ENCODE measurements around the gene AMFR. TPM values are rescaled to one million over a fixed set of nuclear protein-coding genes. Genes with fewer than 3 reads are reported as not detected.
A peak's percentile ranks its signal among the peaks of the same experiment; 100 is the strongest.

Gene AMFR
- total and polyA plus RNA-seq, 2 of the 13 experiments (the other 11 are each of a cell fraction or from before 2014, with no cell fraction given), result 52.9 to 108 TPM

GRCh38 chr16:56332464-56333079 lies 92.8 kb downstream of the AMFR start (continued):
- TF ChIP-seq HMGXB4 (CRISPR knock-in tag; IDR thresholded peaks at IDR 0.05; ENCODE audit: borderline replicate concordance in 1 of 2, low read depth in 1 of 2), result peak; percentile 71 to 87; a peak in 3 of 4 replicates
- TF ChIP-seq ZFP62 (CRISPR knock-in tag; IDR thresholded peaks at IDR 0.05), result no peak
- TF ChIP-seq POGZ (CRISPR knock-in tag; IDR thresholded peaks at IDR 0.05), result no peak
- no peak for TF ChIP-seq ZIK1 (CRISPR knock-in tag; IDR thresholded peaks at IDR 0.05; ENCODE audit: borderline replicate concordance, low read depth)
- no peak for TF ChIP-seq RFXAP (CRISPR knock-in tag; IDR thresholded peaks at IDR 0.05; ENCODE audit: borderline replicate concordance)
- no peak for TF ChIP-seq ZBTB21 (CRISPR knock-in tag; IDR thresholded peaks at IDR 0.05)
- TF ChIP-seq MXI1 (IDR thresholded peaks at IDR 0.05; ENCODE audit: borderline replicate concordance, low read depth, low read length), result no peak
- TF ChIP-seq, protein P1, sequence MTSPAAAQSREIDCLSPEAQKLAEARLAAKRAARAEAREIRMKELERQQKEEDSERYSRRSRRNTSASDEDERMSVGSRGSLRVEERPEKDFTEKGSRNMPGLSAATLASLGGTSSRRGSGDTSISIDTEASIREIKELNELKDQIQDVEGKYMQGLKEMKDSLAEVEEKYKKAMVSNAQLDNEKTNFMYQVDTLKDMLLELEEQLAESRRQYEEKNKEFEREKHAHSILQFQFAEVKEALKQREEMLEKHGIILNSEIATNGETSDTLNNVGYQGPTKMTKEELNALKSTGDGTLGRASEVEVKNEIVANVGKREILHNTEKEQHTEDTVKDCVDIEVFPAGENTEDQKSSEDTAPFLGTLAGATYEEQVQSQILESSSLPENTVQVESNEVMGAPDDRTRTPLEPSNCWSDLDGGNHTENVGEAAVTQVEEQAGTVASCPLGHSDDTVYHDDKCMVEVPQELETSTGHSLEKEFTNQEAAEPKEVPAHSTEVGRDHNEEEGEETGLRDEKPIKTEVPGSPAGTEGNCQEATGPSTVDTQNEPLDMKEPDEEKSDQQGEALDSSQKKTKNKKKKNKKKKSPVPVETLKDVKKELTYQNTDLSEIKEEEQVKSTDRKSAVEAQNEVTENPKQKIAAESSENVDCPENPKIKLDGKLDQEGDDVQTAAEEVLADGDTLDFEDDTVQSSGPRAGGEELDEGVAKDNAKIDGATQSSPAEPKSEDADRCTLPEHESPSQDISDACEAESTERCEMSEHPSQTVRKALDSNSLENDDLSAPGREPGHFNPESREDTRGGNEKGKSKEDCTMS (CRISPR knock-in tag; conservative IDR thresholded peaks at IDR 0.05), result no peak
- TF ChIP-seq ZSCAN30 (CRISPR knock-in tag; IDR thresholded peaks at IDR 0.05), result no peak
- TF ChIP-seq EZH2 (conservative IDR thresholded peaks at IDR 0.05; ENCODE audit: low read depth, low read length), result no peak
- no peak for TF ChIP-seq HMG20A (CRISPR knock-in tag; IDR thresholded peaks at IDR 0.05; ENCODE audit: borderline replicate concordance)
- TF ChIP-seq FOXP1 (IDR thresholded peaks at IDR 0.05), result no peak
- TF ChIP-seq FOXP1 (CRISPR knock-in tag; IDR thresholded peaks at IDR 0.05), result no peak
- no peak for TF ChIP-seq ZNF274 (CRISPR knock-in tag; IDR thresholded peaks at IDR 0.05)
- no peak for TF ChIP-seq JARID2 (CRISPR knock-in tag; IDR thresholded peaks at IDR 0.05; ENCODE audit: insufficient replicate concordance)
- TF ChIP-seq ZNF790 (CRISPR knock-in tag; IDR thresholded peaks at IDR 0.05; ENCODE audit: borderline replicate concordance), result no peak
- TF ChIP-seq ZBTB14 (CRISPR knock-in tag; IDR thresholded peaks at IDR 0.05), result no peak
- TF ChIP-seq MLX (CRISPR knock-in tag; IDR thresholded peaks at IDR 0.05), result no peak
- TF ChIP-seq SOX5 (CRISPR knock-in tag; IDR thresholded peaks at IDR 0.05; ENCODE audit: borderline replicate concordance), result no peak
- TF ChIP-seq ZC3H13 (CRISPR knock-in tag; IDR thresholded peaks at IDR 0.05), result no peak
- no peak for TF ChIP-seq TOPORS (CRISPR knock-in tag; IDR thresholded peaks at IDR 0.05)
- TF ChIP-seq TBX3 (IDR thresholded peaks at IDR 0.05; ENCODE audit: borderline replicate concordance), result no peak
- TF ChIP-seq ZBTB7A (CRISPR knock-in tag; IDR thresholded peaks at IDR 0.05), result no peak; the same call in 1 of the 2 replicates
- TF ChIP-seq ZNF75D (CRISPR knock-in tag; IDR thresholded peaks at IDR 0.05; ENCODE audit: borderline replicate concordance), result no peak
- TF ChIP-seq POLR2A (IDR thresholded peaks at IDR 0.05; ENCODE audit: insufficient read depth in 1 of 2, low read depth in 2 of 2, low read length in 2 of 2), result no peak
- TF ChIP-seq NFRKB (IDR thresholded peaks at IDR 0.05), result no peak
- no peak for TF ChIP-seq HMG20B (CRISPR knock-in tag; conservative IDR thresholded peaks at IDR 0.05)
- TF ChIP-seq ZNF441 (CRISPR knock-in tag; IDR thresholded peaks at IDR 0.05; ENCODE audit: borderline replicate concordance), result no peak
